ENCODE results near the gene DARS2.
"Not testable (repeated sequence)": the region's sequence is repeated elsewhere in the genome, so short reads cannot be mapped to it uniquely, and the experiment has no call there.

DARS2 gene

DNA sequence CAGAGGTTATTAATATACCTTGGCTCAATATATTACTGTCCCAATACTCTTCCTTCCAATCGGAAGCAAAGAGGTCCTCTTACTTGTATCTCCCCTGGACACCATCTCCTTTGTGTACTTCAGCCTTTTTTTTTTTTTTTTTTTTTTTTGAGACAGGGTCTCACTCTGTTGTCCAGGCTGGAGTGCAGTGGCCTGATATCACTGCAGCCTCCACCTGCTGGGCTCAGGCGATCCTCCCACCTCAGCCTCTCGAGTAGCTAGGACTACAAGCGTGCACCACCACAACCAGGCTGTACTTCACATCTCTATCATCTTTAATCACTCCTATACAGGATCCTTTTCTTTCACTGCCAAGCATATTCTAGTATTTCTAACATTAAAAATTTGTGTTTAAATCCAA lies 2.8 kb upstream of the DARS2 start:
- Histone ChIP-seq H3K27ac (ENCODE audit: low read depth in 2 of 2, low read length in 2 of 2) (no peak overlapping the region), H3K36me3 (ENCODE audit: control insufficient read depth in 2 of 2, insufficient read depth in 2 of 2, low read length in 2 of 2) (peaks cover 0 to 7% of the 10 kb centered on the region in 2 donors), H3K4me1 (ENCODE audit: control insufficient read depth in 2 of 2, insufficient read depth in 2 of 2, low read length in 2 of 2) (peaks cover 7 to 14% of the 10 kb centered on the region in 2 donors), H3K9ac (ENCODE audit: low read depth in 1 of 2, low read length in 2 of 2) (no peak overlapping the region), H3K9me3 (ENCODE audit: control insufficient read depth in 2 of 2, low read length in 2 of 2) (no peaks in the 10 kb centered on the region), H3K27me3 (ENCODE audit: control insufficient read depth in 2 of 2, insufficient read depth in 2 of 2, low read length in 2 of 2) (no peaks in the 10 kb centered on the region), H3K4me3 (ENCODE audit: low read length in 2 of 2) (no peak overlapping the region)

DNA sequence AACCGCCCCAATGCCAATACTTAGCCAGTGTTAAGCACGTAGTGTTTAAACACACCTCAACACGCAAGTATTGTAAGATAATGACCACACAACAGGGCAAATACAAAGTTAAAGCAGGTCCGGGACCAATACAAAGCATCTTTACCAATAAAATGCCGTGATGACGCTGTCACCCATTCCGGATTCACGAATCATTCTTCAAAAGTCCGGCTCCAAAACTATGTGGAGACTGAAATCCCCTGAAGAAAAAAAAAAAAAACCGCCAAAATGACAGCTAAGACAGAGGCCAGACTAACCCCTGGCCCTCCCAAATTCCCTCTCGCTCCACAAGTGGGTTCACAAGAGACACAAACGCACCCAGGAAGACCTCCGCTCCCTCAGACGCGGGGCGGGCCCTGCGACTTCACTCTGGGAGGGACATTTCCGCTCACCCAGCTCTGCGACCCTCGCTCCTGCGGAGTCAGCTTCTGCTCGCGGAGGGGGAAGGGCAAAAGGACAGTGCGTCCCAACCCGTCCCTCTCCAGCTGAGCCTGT lies 625 bp upstream of the DARS2 start:
- Histone ChIP-seq H3K4me1 (ENCODE audit: control insufficient read depth in 2 of 2, insufficient read depth in 2 of 2, low read length in 2 of 2) (peaks cover 7 to 14% of the 10 kb centered on the region in 2 donors), H3K27ac (ENCODE audit: low read depth in 2 of 2, low read length in 2 of 2) (peak overlapping the region; percentile 40 to 77), H3K4me3 (ENCODE audit: low read length in 2 of 2) (peak overlapping the region; percentile 97), H3K27me3 (ENCODE audit: control insufficient read depth in 2 of 2, insufficient read depth in 2 of 2, low read length in 2 of 2) (no peaks in the 10 kb centered on the region), H3K9me3 (ENCODE audit: control insufficient read depth in 2 of 2, low read length in 2 of 2) (no peaks in the 10 kb centered on the region), H3K36me3 (ENCODE audit: control insufficient read depth in 2 of 2, insufficient read depth in 2 of 2, low read length in 2 of 2) (peaks cover 0 to 1% of the 10 kb centered on the region in 2 donors), H3K9ac (ENCODE audit: low read depth in 1 of 2, low read length in 2 of 2) (peak overlapping the region; percentile 87 to 93)

DNA sequence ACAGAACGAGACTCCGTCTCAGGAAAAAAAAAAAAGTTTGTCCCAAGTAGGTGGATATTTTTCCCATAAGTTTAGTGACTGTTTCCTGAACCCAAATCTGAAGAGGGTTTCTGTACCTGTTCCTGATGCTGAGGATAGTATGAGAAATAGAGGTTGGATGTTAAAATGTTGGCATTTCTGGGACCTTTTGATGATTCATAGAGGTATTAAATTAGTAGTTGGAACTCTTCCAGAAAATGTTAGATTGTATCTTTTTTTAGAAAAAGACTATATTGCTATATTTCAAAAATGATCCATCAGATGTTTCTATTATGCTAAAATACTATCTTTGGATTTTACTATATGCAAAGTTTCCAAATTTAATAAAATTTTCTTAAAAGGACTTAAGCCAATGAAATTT lies 3.1 kb downstream of the DARS2 start:
- no peak overlapping the region for H3K27ac ChIP-seq (ENCODE audit: low read depth in 2 of 2, low read length in 2 of 2)
- H3K9me3 ChIP-seq (ENCODE audit: control insufficient read depth in 2 of 2, low read length in 2 of 2), result no peaks in the 10 kb centered on the region
- H3K27me3 ChIP-seq (ENCODE audit: control insufficient read depth in 2 of 2, insufficient read depth in 2 of 2, low read length in 2 of 2), result no peaks in the 10 kb centered on the region
- H3K4me3 ChIP-seq (ENCODE audit: low read length in 2 of 2), result no peak overlapping the region
- peaks cover 5 to 10% of the 10 kb centered on the region in 2 donors for H3K36me3 ChIP-seq (ENCODE audit: control insufficient read depth in 2 of 2, insufficient read depth in 2 of 2, low read length in 2 of 2)
- H3K4me1 ChIP-seq (ENCODE audit: control insufficient read depth in 2 of 2, insufficient read depth in 2 of 2, low read length in 2 of 2), result peaks cover 7 to 14% of the 10 kb centered on the region in 2 donors
- H3K9ac ChIP-seq (ENCODE audit: low read depth in 1 of 2, low read length in 2 of 2), result no peak overlapping the region

DNA sequence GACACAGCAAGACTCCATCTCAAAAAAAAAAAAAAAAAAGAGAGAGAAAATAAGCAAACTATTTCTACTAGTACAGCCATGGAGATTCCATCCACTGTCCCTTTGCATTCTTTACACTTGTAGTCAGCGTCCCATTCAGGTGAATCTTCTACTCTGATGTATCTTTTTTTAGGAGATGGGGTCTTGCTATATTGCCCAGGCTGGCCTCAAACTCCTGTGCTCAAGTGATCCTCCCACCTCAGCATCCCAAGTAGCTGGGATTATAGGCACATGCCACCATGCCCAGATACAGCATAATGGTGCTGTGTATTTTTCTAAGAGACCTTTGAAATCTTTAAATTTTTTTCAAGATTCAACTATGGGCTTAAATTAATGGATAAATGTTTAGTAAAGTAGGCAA lies 8.3 kb downstream of the DARS2 start:
- Histone ChIP-seq H3K4me1 (ENCODE audit: control insufficient read depth in 2 of 2, insufficient read depth in 2 of 2, low read length in 2 of 2) (no peaks in the 10 kb centered on the region), H3K27ac (ENCODE audit: low read depth in 2 of 2, low read length in 2 of 2) (no peak overlapping the region), H3K27me3 (ENCODE audit: control insufficient read depth in 2 of 2, insufficient read depth in 2 of 2, low read length in 2 of 2) (no peaks in the 10 kb centered on the region), H3K4me3 (ENCODE audit: low read length in 2 of 2) (no peak overlapping the region), H3K36me3 (ENCODE audit: control insufficient read depth in 2 of 2, insufficient read depth in 2 of 2, low read length in 2 of 2) (peaks cover 17 to 38% of the 10 kb centered on the region in 2 donors), H3K9ac (ENCODE audit: low read depth in 1 of 2, low read length in 2 of 2) (no peak overlapping the region), H3K9me3 (ENCODE audit: control insufficient read depth in 2 of 2, low read length in 2 of 2) (no peaks in the 10 kb centered on the region)

DNA sequence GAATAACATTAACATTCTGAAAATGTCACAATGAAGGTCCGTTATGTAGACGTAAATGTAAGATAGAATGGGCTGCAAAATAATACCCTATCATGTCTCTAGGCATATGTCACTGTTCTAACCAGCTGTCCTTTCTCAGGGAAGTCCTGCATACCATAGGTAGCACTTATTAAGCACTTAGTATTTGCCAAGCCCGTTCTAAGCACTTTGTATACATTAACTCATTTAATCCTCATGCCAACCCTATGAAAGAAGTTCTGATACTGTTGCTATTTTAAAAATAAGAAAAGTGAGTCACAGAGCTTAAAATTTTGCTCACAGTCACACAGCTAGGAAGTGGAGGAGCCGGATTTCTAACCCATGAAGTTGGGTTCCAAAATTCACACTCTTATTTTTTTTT lies 27.6 kb downstream of the DARS2 start:
- H3K4me3 ChIP-seq (ENCODE audit: low read length in 2 of 2), result no peak overlapping the region
- H3K36me3 ChIP-seq (ENCODE audit: control insufficient read depth in 2 of 2, insufficient read depth in 2 of 2, low read length in 2 of 2), result peaks cover 29 to 37% of the 10 kb centered on the region in 2 donors
- H3K4me1 ChIP-seq (ENCODE audit: control insufficient read depth in 2 of 2, insufficient read depth in 2 of 2, low read length in 2 of 2), result no peaks in the 10 kb centered on the region
- H3K27me3 ChIP-seq (ENCODE audit: control insufficient read depth in 2 of 2, insufficient read depth in 2 of 2, low read length in 2 of 2), result no peaks in the 10 kb centered on the region
- no peak overlapping the region for H3K27ac ChIP-seq (ENCODE audit: low read depth in 2 of 2, low read length in 2 of 2)
- no peaks in the 10 kb centered on the region for H3K9me3 ChIP-seq (ENCODE audit: control insufficient read depth in 2 of 2, low read length in 2 of 2)
- H3K9ac ChIP-seq (ENCODE audit: low read depth in 1 of 2, low read length in 2 of 2), result no peak overlapping the region

DNA sequence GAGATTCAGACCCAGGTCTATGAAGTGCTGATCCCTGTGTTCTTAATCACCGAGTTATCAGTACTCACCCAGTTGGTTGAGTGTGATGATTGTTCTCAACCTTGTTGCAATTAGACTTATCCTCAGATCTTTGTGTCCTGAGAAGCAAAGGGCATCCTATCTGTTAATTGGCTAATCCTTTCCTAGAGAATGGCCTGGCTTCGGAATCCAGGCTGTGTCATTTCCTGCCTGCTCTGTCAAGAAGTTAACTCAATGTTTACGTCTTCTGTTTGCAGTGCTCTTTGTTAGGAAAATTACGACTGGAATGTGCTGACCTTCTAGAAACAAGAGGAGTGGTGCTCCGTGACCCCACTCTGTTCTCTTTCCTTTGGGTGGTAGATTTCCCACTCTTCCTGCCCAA lies 28.6 kb downstream of the DARS2 start:
- H3K9me3 ChIP-seq (ENCODE audit: control insufficient read depth in 2 of 2, low read length in 2 of 2), result no peaks in the 10 kb centered on the region
- H3K36me3 ChIP-seq (ENCODE audit: control insufficient read depth in 2 of 2, insufficient read depth in 2 of 2, low read length in 2 of 2), result peaks cover 36 to 46% of the 10 kb centered on the region in 2 donors
- H3K4me1 ChIP-seq (ENCODE audit: control insufficient read depth in 2 of 2, insufficient read depth in 2 of 2, low read length in 2 of 2), result no peaks in the 10 kb centered on the region
- H3K27ac ChIP-seq (ENCODE audit: low read depth in 2 of 2, low read length in 2 of 2), result no peak overlapping the region
- no peak overlapping the region for H3K4me3 ChIP-seq (ENCODE audit: low read length in 2 of 2)
- H3K27me3 ChIP-seq (ENCODE audit: control insufficient read depth in 2 of 2, insufficient read depth in 2 of 2, low read length in 2 of 2), result no peaks in the 10 kb centered on the region
- no peak overlapping the region for H3K9ac ChIP-seq (ENCODE audit: low read depth in 1 of 2, low read length in 2 of 2)

DNA sequence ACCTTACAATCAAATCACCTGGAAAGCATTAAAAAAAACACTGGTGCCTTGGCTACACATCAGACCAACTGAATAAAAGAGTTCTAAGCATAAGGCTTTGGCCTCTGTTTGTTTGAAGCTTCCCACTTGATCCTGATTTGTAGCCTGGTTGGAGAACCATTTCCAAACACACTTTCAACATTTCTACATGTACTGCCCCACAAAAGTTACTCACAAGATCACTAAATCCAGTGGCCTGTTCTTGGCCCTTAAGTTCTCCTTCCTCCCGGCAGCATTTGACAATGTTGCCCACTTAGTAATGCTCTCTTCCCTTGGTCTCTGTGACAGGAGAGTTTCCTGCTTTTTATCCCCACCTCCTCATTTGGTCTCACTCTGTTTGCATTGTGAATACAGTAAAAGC lies 31.5 kb downstream of the DARS2 start:
- Histone ChIP-seq H3K27ac (ENCODE audit: low read depth in 2 of 2, low read length in 2 of 2) (no peak overlapping the region), H3K36me3 (ENCODE audit: control insufficient read depth in 2 of 2, insufficient read depth in 2 of 2, low read length in 2 of 2) (peaks cover 39 to 52% of the 10 kb centered on the region in 2 donors), H3K9me3 (ENCODE audit: control insufficient read depth in 2 of 2, low read length in 2 of 2) (no peaks in the 10 kb centered on the region), H3K4me1 (ENCODE audit: control insufficient read depth in 2 of 2, insufficient read depth in 2 of 2, low read length in 2 of 2) (no peaks in the 10 kb centered on the region), H3K9ac (ENCODE audit: low read depth in 1 of 2, low read length in 2 of 2) (no peak overlapping the region), H3K27me3 (ENCODE audit: control insufficient read depth in 2 of 2, insufficient read depth in 2 of 2, low read length in 2 of 2) (no peaks in the 10 kb centered on the region), H3K4me3 (ENCODE audit: low read length in 2 of 2) (no peak overlapping the region)

DNA sequence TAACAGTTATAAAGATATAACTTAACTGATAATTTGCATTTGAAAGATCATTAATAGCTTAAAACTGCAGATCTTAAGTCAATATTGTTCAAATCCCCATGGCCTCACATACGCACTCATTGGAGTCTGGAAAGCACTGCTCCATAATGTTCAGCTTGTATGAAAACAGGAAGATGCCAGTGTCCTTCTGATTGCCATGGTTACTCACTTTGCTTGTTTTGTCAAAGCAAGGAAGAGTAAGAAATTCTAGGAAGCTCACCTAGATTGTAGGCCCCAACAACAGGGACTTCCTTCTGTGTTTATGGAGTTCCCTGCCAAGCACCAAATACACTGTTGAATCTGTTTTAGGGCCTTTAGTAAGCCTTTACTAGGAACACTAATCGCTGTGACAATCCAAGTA lies 32.4 kb downstream of the DARS2 start:
- Histone ChIP-seq H3K4me1 (ENCODE audit: control insufficient read depth in 2 of 2, insufficient read depth in 2 of 2, low read length in 2 of 2) (no peaks in the 10 kb centered on the region), H3K4me3 (ENCODE audit: low read length in 2 of 2) (no peak overlapping the region), H3K27ac (ENCODE audit: low read depth in 2 of 2, low read length in 2 of 2) (no peak overlapping the region), H3K27me3 (ENCODE audit: control insufficient read depth in 2 of 2, insufficient read depth in 2 of 2, low read length in 2 of 2) (no peaks in the 10 kb centered on the region), H3K9ac (ENCODE audit: low read depth in 1 of 2, low read length in 2 of 2) (no peak overlapping the region), H3K9me3 (ENCODE audit: control insufficient read depth in 2 of 2, low read length in 2 of 2) (no peaks in the 10 kb centered on the region), H3K36me3 (ENCODE audit: control insufficient read depth in 2 of 2, insufficient read depth in 2 of 2, low read length in 2 of 2) (peaks cover 39 to 51% of the 10 kb centered on the region in 2 donors)

DNA sequence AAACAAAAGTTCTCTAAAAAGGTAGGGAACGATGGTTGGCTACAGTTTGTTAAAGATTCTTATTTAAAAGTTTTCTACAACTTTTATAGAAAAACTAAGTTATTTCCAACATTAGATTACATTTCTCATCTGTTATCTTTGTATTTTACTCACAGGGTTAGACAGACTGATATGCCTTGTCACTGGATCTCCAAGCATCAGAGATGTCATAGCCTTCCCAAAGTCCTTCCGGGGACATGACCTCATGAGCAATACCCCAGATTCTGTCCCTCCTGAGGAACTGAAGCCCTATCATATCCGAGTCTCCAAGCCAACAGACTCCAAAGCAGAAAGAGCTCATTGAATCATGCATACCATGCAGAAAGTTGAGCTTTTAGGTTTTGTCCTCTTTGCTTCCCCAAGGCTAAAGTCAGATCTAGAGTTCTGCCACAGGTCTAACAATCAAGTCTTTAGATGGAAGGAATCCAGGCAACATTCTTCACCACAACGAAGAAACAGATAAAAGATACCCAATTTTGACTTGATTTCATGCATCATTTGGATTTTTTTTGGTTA lies 33.0 kb downstream of the DARS2 start:
- Histone ChIP-seq H3K4me3 (ENCODE audit: low read length in 2 of 2) (no peak overlapping the region), H3K27ac (ENCODE audit: low read depth in 2 of 2, low read length in 2 of 2) (no peak overlapping the region), H3K36me3 (ENCODE audit: control insufficient read depth in 2 of 2, insufficient read depth in 2 of 2, low read length in 2 of 2) (peaks cover 42 to 47% of the 10 kb centered on the region in 2 donors), H3K9ac (ENCODE audit: low read depth in 1 of 2, low read length in 2 of 2) (no peak overlapping the region), H3K9me3 (ENCODE audit: control insufficient read depth in 2 of 2, low read length in 2 of 2) (no peaks in the 10 kb centered on the region), H3K27me3 (ENCODE audit: control insufficient read depth in 2 of 2, insufficient read depth in 2 of 2, low read length in 2 of 2) (no peaks in the 10 kb centered on the region), H3K4me1 (ENCODE audit: control insufficient read depth in 2 of 2, insufficient read depth in 2 of 2, low read length in 2 of 2) (no peaks in the 10 kb centered on the region)

DNA sequence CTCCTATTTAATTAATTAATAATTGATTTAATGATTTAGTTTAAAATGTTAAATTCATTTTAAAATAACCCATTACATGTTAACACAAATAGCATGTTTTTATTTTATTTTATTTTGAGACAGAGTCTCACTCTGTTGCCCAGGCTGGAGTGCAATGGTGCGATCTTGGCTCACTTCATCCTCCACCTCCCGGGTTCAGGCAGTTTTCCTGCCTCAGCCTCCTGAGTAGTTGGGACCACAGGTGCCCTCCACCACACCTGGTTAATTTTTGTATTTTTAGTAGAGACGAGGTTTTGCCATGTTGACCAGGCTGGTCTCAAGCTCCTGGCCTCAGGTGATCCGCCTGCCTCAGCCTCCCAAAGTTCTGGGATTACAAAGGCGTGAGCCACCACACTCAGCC lies 35.1 kb downstream of the DARS2 start:
- not testable (repeated sequence) for H3K4me1 ChIP-seq (ENCODE audit: control insufficient read depth in 2 of 2, insufficient read depth in 2 of 2, low read length in 2 of 2); H3K4me3 ChIP-seq (ENCODE audit: low read length in 2 of 2); H3K27me3 ChIP-seq (ENCODE audit: control insufficient read depth in 2 of 2, insufficient read depth in 2 of 2, low read length in 2 of 2); H3K27ac ChIP-seq (ENCODE audit: low read depth in 2 of 2, low read length in 2 of 2); H3K9me3 ChIP-seq (ENCODE audit: control insufficient read depth in 2 of 2, low read length in 2 of 2); H3K9ac ChIP-seq (ENCODE audit: low read depth in 1 of 2, low read length in 2 of 2)
- peaks cover 49 to 52% of the 10 kb centered on the region in 2 donors for H3K36me3 ChIP-seq (ENCODE audit: control insufficient read depth in 2 of 2, insufficient read depth in 2 of 2, low read length in 2 of 2)
